Bladder microvascular endothelial cell (primary cell): Measurements from ENCODE around the gene EIF1AX. TPM values are rescaled to one million over a fixed set of nuclear protein-coding genes. Genes with fewer than 3 reads are reported as not detected.

ENCODE experiments used
- total RNA-seq: library from RNA; depleted of rRNA; stranded (reverse); fragments of >200 nt; gene quantifications from 2 replicates; pipeline ENCODE4 v1.2.3, GENCODE V29; 2014

EIF1AX gene
- total RNA-seq = 15.7 and 21.8 TPM in 2 replicates

GRCh38 chrX:20141281-20142220, at the start of gene EIF1AX:
EIF1AX (minus strand) TSS chrX:20141838; CDS start chrX:20141640, 198 bp downstream.

DNA sequence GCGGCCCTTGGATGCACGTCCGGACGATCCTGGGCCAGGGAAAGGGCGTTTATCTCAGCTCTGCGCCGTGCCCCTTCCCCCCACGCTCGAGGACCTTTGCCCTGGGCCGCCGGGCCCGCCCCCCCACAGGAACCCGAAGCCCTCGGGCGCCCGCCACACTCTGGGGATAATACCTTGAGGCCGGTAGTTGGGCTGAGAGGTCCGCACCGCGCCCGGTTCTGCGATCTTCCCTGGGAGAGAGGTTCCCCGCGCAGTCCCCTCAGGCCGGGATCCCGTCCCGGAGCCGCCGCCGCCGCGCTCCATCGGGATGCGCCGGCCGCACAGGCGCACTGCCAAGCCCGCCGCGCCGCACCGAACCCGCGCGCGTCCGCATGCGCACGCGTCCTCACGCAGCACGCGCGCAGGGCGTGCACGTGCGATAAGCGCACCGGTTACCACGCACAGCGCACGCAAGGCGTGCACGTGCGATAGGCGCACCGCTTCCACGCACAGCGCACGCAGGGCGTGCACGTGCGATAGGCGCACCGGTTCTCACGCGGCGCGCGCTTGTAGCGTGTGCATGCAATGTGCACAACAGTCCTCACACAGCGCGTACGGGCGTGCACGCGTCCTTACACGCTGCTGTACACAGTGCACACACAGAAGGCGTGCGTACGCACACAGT, 24.9 kb downstream of the EIF1AX start, which contains the start of gene MAP7D2:
TSS of gene MAP7D2 (minus strand) at position 331 of the 664 bp plus-strand sequence. CDS start at position 303, 28 bp downstream.

Other genes with a start within 250 kb of the EIF1AX start
- gene BCLAF3, start 150.8 kb downstream of the EIF1AX start, total RNA-seq = 3.2 and 6.7 TPM in 2 replicates
- gene MAP7D2, start 24.9 kb downstream of the EIF1AX start, total RNA-seq = under 0.01 and 0.19 TPM in 2 replicates
- gene RPS6KA3, start 125.1 kb upstream of the EIF1AX start, total RNA-seq = 78.0 and 117 TPM in 2 replicates